ENCODE results near the gene SLC12A7. TPM values are rescaled to one million over a fixed set of nuclear protein-coding genes. Genes with fewer than 3 reads are reported as not detected.

Gene SLC12A7
- total and polyA plus RNA-seq, 7 experiments from 2014 or later = 6.4 to 101 (median 61.9) TPM

DNA sequence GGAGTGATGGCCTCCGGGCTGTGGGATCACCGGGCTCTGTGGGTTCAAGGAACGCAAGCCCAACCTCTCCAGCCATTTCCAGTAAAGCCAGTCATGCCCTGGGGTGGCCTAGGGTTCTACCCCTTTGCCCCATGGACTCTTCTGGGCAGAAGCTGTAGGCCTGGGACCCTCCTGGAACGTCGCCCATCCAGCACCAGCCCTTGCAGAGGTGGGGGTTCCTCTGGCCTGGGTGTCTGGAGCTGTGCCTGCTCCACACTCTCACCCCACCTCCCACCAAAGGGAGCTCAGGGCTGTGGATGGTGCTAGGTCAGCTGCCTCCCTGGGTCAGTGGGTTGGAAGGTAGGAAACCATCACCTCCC is 1.4 kb upstream of the SLC12A7 start:
- intact Hi-C loops (cut with micrococcal nuclease) = loop anchor here (5.0 kb wide), 2 partner anchors 274 to 689 kb away; partner anchors contain the start of gene NDUFS6 (in 1 of the 2)
- no peaks in the 10 kb centered on the region for H3K9me3 ChIP-seq (ENCODE audit: control insufficient read depth in 2 of 3, low read length in 3 of 3)
- H3K27ac ChIP-seq (ENCODE audit: low read depth, low read length) = no peak overlapping the region
- ATAC-seq = no peak
- Mint-ChIP-seq H3K4me1 (peaks cover 10 to 29% (median 20%) of the 10 kb centered on the region in 7 donors), H3K36me3 (peaks cover 0 to 5% (median 0%) of the 10 kb centered on the region in 5 donors), H3K27me3 (peaks cover 0 to 7% (median 0%) of the 10 kb centered on the region in 5 donors), H3K4me3 (peak overlapping the region in 7 of 10 donors; percentile 17 to 76 (median 42)), H3K27ac (peak overlapping the region in 1 of 9 donors; percentile 43), H3K9me3 (no peaks in the 10 kb centered on the region)
- H3K27me3 ChIP-seq (ENCODE audit: control insufficient read depth in 2 of 2, insufficient read depth in 2 of 2, low read length in 2 of 2) = no peaks in the 10 kb centered on the region
- H3K4me1 ChIP-seq (ENCODE audit: control insufficient read depth in 2 of 2, insufficient read depth in 2 of 2, low read length in 2 of 2) = peaks cover 5 to 15% of the 10 kb centered on the region in 2 donors
- CTCF ChIA-PET = no interaction called here
- peaks cover 0 to 7% (median 0%) of the 10 kb centered on the region in 3 experiments for H3K36me3 ChIP-seq (ENCODE audit: control insufficient read depth in 2 of 3, insufficient read depth in 3 of 3, low read length in 3 of 3)
- DNase-seq = no peak
- POLR2A ChIA-PET = interaction anchor here (0.6 kb wide), 1 partner anchor 221 kb away, joined by 3 read pairs; no protein-coding TSS in a partner anchor
- H3K4me3 ChIP-seq (ENCODE audit: low read length) = no peak overlapping the region

DNA sequence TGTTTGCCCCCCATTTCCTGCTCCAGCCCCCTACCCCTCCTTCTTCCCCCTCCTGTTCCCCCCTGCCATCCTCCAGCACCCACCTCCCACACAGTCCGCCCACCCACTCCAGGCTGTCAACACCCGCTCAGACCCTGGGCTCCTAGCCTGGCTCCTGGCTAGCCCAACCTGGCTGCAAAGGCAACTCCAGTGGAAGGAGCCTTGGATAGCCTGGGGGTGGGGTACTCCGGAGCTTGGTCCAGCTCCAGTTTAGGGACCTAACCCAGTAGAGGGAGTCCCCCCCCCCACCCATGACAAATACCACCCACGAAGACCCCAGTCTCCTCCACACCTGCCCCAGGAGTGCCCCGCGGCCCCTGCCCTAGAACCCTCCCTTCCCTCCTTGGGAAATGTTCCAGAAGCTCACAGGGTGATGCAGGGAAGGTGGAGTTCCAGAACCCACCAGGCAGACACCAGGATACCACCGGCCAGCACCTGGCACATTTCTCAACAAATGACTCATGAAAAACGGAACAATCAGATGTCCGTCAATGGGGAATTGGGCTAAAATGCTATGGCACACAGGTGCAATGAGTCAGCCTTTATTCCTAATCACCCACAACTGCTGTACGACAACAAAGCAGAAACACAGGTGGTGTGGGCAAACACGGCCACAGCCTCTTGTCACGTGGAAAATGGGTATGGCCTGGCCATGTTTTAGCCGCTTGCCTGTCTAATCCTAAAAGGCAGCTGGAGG is 901 bp upstream of the SLC12A7 start:
- H3K27me3 ChIP-seq (ENCODE audit: control insufficient read depth in 2 of 2, insufficient read depth in 2 of 2, low read length in 2 of 2) = no peaks in the 10 kb centered on the region
- H3K27ac ChIP-seq (ENCODE audit: low read depth, low read length) = no peak overlapping the region
- Mint-ChIP-seq H3K27me3 (peaks cover 0 to 4% (median 0%) of the 10 kb centered on the region in 5 donors), H3K36me3 (peaks cover 0 to 8% (median 0%) of the 10 kb centered on the region in 5 donors), H3K27ac (peak overlapping the region in 2 of 9 donors; percentile 29 to 52), H3K4me3 (peak overlapping the region in 8 of 10 donors; percentile 19 to 76 (median 61)), H3K9me3 (no peaks in the 10 kb centered on the region), H3K4me1 (peaks cover 12 to 31% (median 25%) of the 10 kb centered on the region in 7 donors)
- CTCF ChIA-PET = no interaction called here
- ATAC-seq = no peak
- no peaks in the 10 kb centered on the region for H3K9me3 ChIP-seq (ENCODE audit: control insufficient read depth in 2 of 3, low read length in 3 of 3)
- POLR2A ChIA-PET = interaction anchor here (0.6 kb wide), 1 partner anchor 221 kb away, joined by 3 read pairs; no protein-coding TSS in a partner anchor
- no peak overlapping the region for H3K4me3 ChIP-seq (ENCODE audit: low read length)
- peaks cover 5 to 20% of the 10 kb centered on the region in 2 donors for H3K4me1 ChIP-seq (ENCODE audit: control insufficient read depth in 2 of 2, insufficient read depth in 2 of 2, low read length in 2 of 2)
- intact Hi-C loops (cut with micrococcal nuclease) = loop anchor here (1.0 to 5.0 kb wide), 4 partner anchors 8 to 690 kb away; partner anchors contain the start of gene NDUFS6 (in 1 of the 2)
- peaks cover 0 to 7% (median 0%) of the 10 kb centered on the region in 3 experiments for H3K36me3 ChIP-seq (ENCODE audit: control insufficient read depth in 2 of 3, insufficient read depth in 3 of 3, low read length in 3 of 3)
- no peak for DNase-seq

DNA sequence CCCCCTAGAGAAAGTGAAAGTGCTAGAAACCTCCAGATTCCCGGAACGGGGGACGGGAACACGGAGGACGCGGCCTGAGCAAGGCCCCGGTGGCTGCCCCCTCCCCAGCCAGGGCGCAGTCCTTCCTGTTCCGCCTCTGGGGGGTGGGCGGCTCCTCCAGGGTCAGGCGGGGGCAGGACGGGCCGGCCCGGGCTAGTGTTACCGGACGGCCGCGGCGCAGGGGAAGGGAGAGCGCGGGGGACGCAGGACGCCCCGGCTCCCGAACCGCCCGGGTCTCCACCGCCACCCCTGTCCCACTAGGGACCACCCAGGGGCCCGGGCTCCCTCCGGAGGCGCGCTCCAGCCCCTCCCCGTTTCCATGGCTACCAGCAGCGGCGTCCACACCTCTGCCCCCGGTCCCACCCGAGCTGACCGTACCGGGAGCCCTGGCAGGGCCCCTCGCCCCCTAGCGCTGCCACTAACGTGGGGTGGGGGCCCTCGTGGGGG is 579 bp downstream of the SLC12A7 start:
- H3K4me1 ChIP-seq (ENCODE audit: control insufficient read depth in 2 of 2, insufficient read depth in 2 of 2, low read length in 2 of 2) = peaks cover 9 to 35% of the 10 kb centered on the region in 2 donors
- Mint-ChIP-seq H3K27me3 (no peaks in the 10 kb centered on the region), H3K4me3 (peak overlapping the region; percentile 87 to 93 (median 88)), H3K4me1 (peaks cover 24 to 46% (median 39%) of the 10 kb centered on the region in 7 donors), H3K9me3 (peaks cover 0 to 2% (median 0%) of the 10 kb centered on the region in 11 donors), H3K27ac (peak overlapping the region; percentile 73 to 92 (median 86)), H3K36me3 (peaks cover 0 to 14% (median 0%) of the 10 kb centered on the region in 5 donors)
- no peaks in the 10 kb centered on the region for H3K9me3 ChIP-seq (ENCODE audit: control insufficient read depth in 2 of 3, low read length in 3 of 3)
- DNase-seq (peak in 2 of 9 donors; percentile 21 to 44), ATAC-seq (peak; percentile 14)
- no peaks in the 10 kb centered on the region for H3K27me3 ChIP-seq (ENCODE audit: control insufficient read depth in 2 of 2, insufficient read depth in 2 of 2, low read length in 2 of 2)
- H3K4me3 ChIP-seq (ENCODE audit: low read length) = peak overlapping the region; percentile 61
- H3K36me3 ChIP-seq (ENCODE audit: control insufficient read depth in 2 of 3, insufficient read depth in 3 of 3, low read length in 3 of 3) = peaks cover 0 to 7% (median 0%) of the 10 kb centered on the region in 3 experiments
- POLR2A ChIA-PET = no interaction called here
- peak overlapping the region; percentile 83 for H3K27ac ChIP-seq (ENCODE audit: low read depth, low read length)
- CTCF ChIA-PET = no interaction called here
- intact Hi-C loops (cut with micrococcal nuclease) = loop anchor here (2.0 to 5.0 kb wide), 3 partner anchors 276 to 691 kb away; partner anchors contain the start of gene NDUFS6 (in 1 of the 2)

DNA sequence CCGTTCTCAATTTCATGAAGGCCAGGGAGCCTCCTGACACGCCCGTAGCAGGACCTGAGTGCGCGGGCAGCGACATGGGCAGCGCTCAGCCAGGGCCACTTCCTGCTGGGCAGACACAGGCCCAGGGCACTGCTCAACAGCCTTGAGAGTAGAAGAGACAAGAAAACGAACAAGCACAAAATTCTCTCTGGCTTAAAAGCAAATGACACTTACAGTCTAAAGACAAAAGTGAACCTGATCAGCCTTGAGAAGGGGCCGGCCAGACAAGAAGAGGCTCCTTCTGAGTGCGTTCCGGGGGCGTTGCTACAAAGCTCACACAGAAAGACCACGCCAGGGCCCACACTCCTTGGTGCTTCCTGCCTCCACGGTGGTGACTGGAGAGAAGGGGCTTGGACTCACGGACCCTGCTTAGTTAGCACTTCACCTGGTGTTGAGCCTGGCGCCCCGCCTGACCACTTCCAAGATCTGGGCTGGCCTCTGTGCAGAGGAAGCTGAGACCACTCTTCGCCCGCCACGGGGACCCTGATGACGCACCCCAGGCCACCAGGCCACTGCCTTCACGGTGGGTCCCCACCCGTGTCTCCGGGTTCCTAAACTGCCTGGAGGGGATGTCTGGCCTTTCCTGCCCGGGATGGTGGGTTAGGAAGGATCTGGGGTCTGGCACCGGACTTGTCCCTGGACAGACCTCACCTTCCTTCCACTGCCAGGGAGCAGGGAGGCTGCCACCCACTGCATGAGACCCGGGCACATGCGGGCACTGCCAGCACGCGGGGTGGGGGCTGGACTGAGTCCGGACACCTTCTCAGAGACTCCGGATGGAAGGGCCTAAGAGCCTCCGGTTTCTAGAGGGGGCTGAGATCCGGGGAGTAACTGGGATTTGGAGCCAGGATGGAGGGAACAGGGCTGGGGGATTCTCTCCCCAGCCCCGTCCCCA is 1.3 kb downstream of the SLC12A7 start:
- intact Hi-C loops (cut with micrococcal nuclease) = loop anchor here (2.0 to 5.0 kb wide), 3 partner anchors 277 to 692 kb away; partner anchors contain the start of gene NDUFS6 (in 1 of the 2)
- H3K36me3 Mint-ChIP-seq = peaks cover 0 to 17% (median 0%) of the 10 kb centered on the region in 5 donors
- DNase-seq (peak in 4 of 9 donors; percentile 14 to 36 (median 22)), ATAC-seq (no peak)
- Histone ChIP-seq H3K27ac (ENCODE audit: low read depth, low read length) (peak overlapping the region; percentile 83), H3K4me1 (ENCODE audit: control insufficient read depth in 2 of 2, insufficient read depth in 2 of 2, low read length in 2 of 2) (peaks cover 14 to 42% of the 10 kb centered on the region in 2 donors), H3K4me3 (ENCODE audit: low read length) (peak overlapping the region; percentile 61), H3K36me3 (ENCODE audit: control insufficient read depth in 2 of 3, insufficient read depth in 3 of 3, low read length in 3 of 3) (peaks cover 0 to 7% (median 0%) of the 10 kb centered on the region in 3 experiments), H3K27me3 (ENCODE audit: control insufficient read depth in 2 of 2, insufficient read depth in 2 of 2, low read length in 2 of 2) (no peaks in the 10 kb centered on the region), H3K9me3 (ENCODE audit: control insufficient read depth in 2 of 3, low read length in 3 of 3) (no peaks in the 10 kb centered on the region)
- H3K4me1 Mint-ChIP-seq = peaks cover 32 to 53% (median 43%) of the 10 kb centered on the region in 7 donors
- ChIA-PET POLR2A (interaction anchor here (0.5 kb wide), 1 partner anchor 176 kb away, joined by 4 read pairs; no protein-coding TSS in a partner anchor), CTCF (no interaction called here)
- H3K9me3 Mint-ChIP-seq = peaks cover 0 to 2% (median 0%) of the 10 kb centered on the region in 11 donors
- H3K27ac Mint-ChIP-seq = peak overlapping the region; percentile 73 to 92 (median 86)
- H3K27me3 Mint-ChIP-seq = no peaks in the 10 kb centered on the region
- H3K4me3 Mint-ChIP-seq = peak overlapping the region; percentile 87 to 93 (median 88)

DNA sequence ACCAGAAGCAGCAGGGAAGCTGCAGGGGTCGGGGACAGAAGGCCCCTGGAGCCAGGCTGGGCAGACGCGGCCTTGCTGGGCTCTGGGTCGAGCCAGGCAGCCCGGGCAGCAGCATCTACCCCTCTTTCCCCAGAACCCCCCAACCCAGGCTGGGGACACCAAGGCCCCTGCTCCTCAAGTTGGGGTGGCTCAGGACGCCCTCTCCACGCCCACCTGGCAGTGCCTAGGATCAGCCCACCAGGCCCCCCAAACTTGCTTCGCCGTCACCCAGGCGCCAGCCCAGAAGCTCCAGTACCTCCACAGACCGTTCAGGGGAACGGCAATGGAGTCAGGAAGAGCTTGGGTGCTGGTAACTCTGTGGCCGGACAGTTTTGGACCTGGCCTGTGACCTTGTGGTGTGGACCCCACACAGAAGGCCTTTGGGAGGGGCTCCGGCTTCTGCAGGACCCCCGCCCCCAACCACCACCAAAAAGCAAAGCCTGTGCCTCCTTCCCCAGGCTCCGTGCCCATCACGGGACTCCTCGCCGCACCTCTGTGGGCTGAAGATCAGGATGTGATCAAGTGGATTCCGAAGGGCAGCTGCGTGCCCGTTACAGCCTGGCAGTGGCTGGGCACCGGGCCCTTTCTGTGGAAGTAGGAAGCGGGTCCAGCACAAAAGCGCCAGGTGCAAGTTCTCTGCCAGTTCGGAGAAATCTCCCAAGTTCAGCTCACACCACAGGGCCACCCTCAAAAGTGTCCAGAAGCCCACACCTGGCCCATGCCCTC is 2.1 kb downstream of the SLC12A7 start:
- intact Hi-C loops (cut with micrococcal nuclease) = loop anchor here (2.0 to 10.0 kb wide), 7 partner anchors 55 to 693 kb away; partner anchors contain the start of genes CEP72 (in 1 of the 2), NDUFS6 (in 1 of the 2) and ZDHHC11B (in 1 of the 2)
- DNase-seq (no peak), ATAC-seq (no peak)
- H3K4me1 ChIP-seq (ENCODE audit: control insufficient read depth in 2 of 2, insufficient read depth in 2 of 2, low read length in 2 of 2) = peaks cover 21 to 49% of the 10 kb centered on the region in 2 donors
- peaks cover 0 to 18% (median 0%) of the 10 kb centered on the region in 5 donors for H3K36me3 Mint-ChIP-seq
- H3K9me3 ChIP-seq (ENCODE audit: control insufficient read depth in 2 of 3, low read length in 3 of 3) = no peaks in the 10 kb centered on the region
- peak overlapping the region; percentile 61 for H3K4me3 ChIP-seq (ENCODE audit: low read length)
- ChIA-PET CTCF (no interaction called here), POLR2A (interaction anchor here (0.5 kb wide), 1 partner anchor 175 kb away, joined by 4 read pairs; no protein-coding TSS in a partner anchor)
- no peaks in the 10 kb centered on the region for H3K27me3 Mint-ChIP-seq
- H3K27ac Mint-ChIP-seq = peak overlapping the region; percentile 82 to 92 (median 86)
- peaks cover 37 to 57% (median 45%) of the 10 kb centered on the region in 7 donors for H3K4me1 Mint-ChIP-seq
- no peaks in the 10 kb centered on the region for H3K27me3 ChIP-seq (ENCODE audit: control insufficient read depth in 2 of 2, insufficient read depth in 2 of 2, low read length in 2 of 2)
- peaks cover 0 to 2% (median 0%) of the 10 kb centered on the region in 11 donors for H3K9me3 Mint-ChIP-seq
- H3K36me3 ChIP-seq (ENCODE audit: control insufficient read depth in 2 of 3, insufficient read depth in 3 of 3, low read length in 3 of 3) = peaks cover 0 to 7% (median 0%) of the 10 kb centered on the region in 3 experiments
- peak overlapping the region; percentile 87 to 93 (median 88) for H3K4me3 Mint-ChIP-seq
- peak overlapping the region; percentile 83 for H3K27ac ChIP-seq (ENCODE audit: low read depth, low read length)
